ENCODE data around the gene SHC4. TPM values are rescaled to one million over a fixed set of nuclear protein-coding genes. Genes with fewer than 3 reads are reported as not detected.

The SHC4 gene
- total and polyA plus RNA-seq, 2 of the 8 experiments (the other 6 are each of a cell fraction or from before 2014, with no cell fraction given) = 0.15 to 0.30 TPM

DNA sequence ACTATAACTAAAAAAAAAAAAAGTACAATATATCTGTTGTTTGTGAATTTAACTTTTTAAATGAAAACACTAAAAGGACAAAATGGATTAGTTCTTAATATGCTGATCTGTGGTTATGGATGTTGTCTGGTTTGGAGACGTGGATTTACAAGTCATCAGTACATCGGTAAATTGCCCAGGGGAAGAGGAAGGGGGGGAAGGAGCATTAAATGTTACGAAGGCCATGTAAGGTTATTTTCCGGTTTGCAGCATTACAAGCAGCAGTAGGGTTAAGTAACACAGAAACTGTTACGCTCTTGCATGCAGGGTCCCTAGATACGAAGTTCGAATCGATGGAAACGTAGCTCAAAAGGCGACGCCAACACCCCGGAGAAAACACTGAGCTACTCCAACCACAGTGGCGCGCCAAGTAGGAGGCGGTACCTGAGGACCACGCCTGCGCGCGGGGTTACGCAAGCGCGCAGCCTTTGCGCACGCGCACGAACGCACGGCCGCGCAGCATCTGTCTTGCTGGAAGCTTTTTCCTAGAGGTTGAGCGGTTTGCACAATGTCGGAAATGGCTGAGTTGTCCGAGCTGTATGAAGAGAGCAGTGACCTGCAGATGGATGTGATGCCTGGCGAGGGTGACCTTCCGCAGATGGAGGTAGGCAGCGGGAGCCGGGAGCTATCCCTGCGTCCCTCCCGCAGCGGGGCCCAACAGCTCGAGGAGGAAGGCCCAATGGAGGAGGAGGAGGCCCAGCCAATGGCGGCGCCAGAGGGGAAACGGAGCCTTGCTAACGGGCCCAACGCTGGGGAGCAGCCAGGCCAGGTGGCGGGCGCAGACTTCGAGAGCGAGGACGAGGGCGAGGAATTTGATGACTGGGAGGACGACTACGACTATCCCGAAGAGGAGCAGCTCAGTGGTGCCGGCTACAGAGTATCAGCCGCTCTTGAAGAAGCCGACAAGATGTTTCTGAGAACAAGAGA lies 85.8 kb downstream of the SHC4 start, which contains the start of gene EID1 (continued):
- TF ChIP-seq YY1 (IDR thresholded peaks at IDR 0.05; ENCODE audit: low read depth, low read length) = peak; percentile 91
- TF ChIP-seq, protein P1, sequence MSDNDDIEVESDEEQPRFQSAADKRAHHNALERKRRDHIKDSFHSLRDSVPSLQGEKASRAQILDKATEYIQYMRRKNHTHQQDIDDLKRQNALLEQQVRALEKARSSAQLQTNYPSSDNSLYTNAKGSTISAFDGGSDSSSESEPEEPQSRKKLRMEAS (IDR thresholded peaks at IDR 0.05) = peak; percentile 83
- peak in 1 of 2 experiments; percentile 84; a peak in 1 of 4 replicates for TF ChIP-seq HDAC2 (IDR thresholded peaks at IDR 0.05; ENCODE audit: borderline replicate concordance in 1 of 2, low read depth in 2 of 2, low read length in 2 of 2)
- TF ChIP-seq POLR2AphosphoS5 (IDR thresholded peaks at IDR 0.05; ENCODE audit: low read depth, low read length) = peak; percentile 85
- no peak for TF ChIP-seq CBX8 (IDR thresholded peaks at IDR 0.05; ENCODE audit: borderline replicate concordance, low read depth, low read length)
- peak; percentile 85 for TF ChIP-seq TAF1 (IDR thresholded peaks at IDR 0.05; ENCODE audit: low read depth, low read length)
- TF ChIP-seq EZH2 (IDR thresholded peaks at IDR 0.05; ENCODE audit: low read depth, low read length, severe bottlenecking) = no peak
- no peak for TF ChIP-seq BRCA1 (IDR thresholded peaks at IDR 0.05; ENCODE audit: low read depth, low read length)
- TF ChIP-seq NRF1 (IDR thresholded peaks at IDR 0.05; ENCODE audit: low read depth, low read length) = peak; percentile 95
- peak; percentile 86 for TF ChIP-seq PHF8 (conservative IDR thresholded peaks at IDR 0.05; ENCODE audit: low read depth, low read length)
- peak; percentile 5; the same call in 1 of the 2 replicates for TF ChIP-seq RFX5 (IDR thresholded peaks at IDR 0.05; ENCODE audit: borderline replicate concordance, low read depth, low read length)
- TF ChIP-seq JUND (IDR thresholded peaks at IDR 0.05; ENCODE audit: low read length) = peak; percentile 44; the same call in 1 of the 2 replicates
- peak; percentile 46 to 91 for TF ChIP-seq POLR2A (IDR thresholded peaks at IDR 0.05; ENCODE audit: control extremely low read depth in 1 of 2, low read depth in 2 of 2, low read length in 2 of 2)
- peak; percentile 95 for TF ChIP-seq ASH2L (IDR thresholded peaks at IDR 0.05; ENCODE audit: low read length)
- TF ChIP-seq, protein P2, sequence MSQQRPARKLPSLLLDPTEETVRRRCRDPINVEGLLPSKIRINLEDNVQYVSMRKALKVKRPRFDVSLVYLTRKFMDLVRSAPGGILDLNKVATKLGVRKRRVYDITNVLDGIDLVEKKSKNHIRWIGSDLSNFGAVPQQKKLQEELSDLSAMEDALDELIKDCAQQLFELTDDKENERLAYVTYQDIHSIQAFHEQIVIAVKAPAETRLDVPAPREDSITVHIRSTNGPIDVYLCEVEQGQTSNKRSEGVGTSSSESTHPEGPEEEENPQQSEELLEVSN (IDR thresholded peaks at IDR 0.05) = peak; percentile 76
- TF ChIP-seq TEAD4 (IDR thresholded peaks at IDR 0.05; ENCODE audit: low read depth, low read length) = 0 out of 2 replicates have a peak, but pooled peaks have one; percentile 40
- TF ChIP-seq CBX5 (IDR thresholded peaks at IDR 0.05; ENCODE audit: low read depth, low read length) = no peak
- peak; percentile 91 for TF ChIP-seq CREB1 (IDR thresholded peaks at IDR 0.05)
- peak; percentile 56; the same call in 1 of the 2 replicates for TF ChIP-seq SRF (IDR thresholded peaks at IDR 0.05; ENCODE audit: low read depth, low read length)
- no peak for TF ChIP-seq GABPA (IDR thresholded peaks at IDR 0.05; ENCODE audit: borderline replicate concordance, insufficient read depth, low read length)
- peak; percentile 57; the same call in 1 of the 2 replicates for TF ChIP-seq RBBP5 (IDR thresholded peaks at IDR 0.05; ENCODE audit: borderline replicate concordance, low read depth, low read length)
- TF ChIP-seq SIN3A (conservative IDR thresholded peaks at IDR 0.05 in 1 of 2, IDR thresholded peaks at IDR 0.05 in 1 of 2; ENCODE audit: low read depth in 1 of 2, low read length in 2 of 2) = peak in 1 of 2 experiments; percentile 66; a peak in 2 of 4 replicates
